Measurements from ENCODE around the gene CST6.

The CST6 gene

GRCh38 chr11:66015454-66015881, 3.7 kb downstream of the CST6 start:
- TF ChIP-seq GATA3 (IDR thresholded peaks at IDR 0.05; ENCODE audit: low read depth, low read length) (no peak), GATA2 (IDR thresholded peaks at IDR 0.05; ENCODE audit: low read depth, low read length) (no peak)

GRCh38 chr11:66015936-66016792, 4.4 kb downstream of the CST6 start:
- TF ChIP-seq GATA2 (IDR thresholded peaks at IDR 0.05; ENCODE audit: low read depth, low read length): no peak
- TF ChIP-seq GATA3 (IDR thresholded peaks at IDR 0.05; ENCODE audit: low read depth, low read length): no peak

GRCh38 chr11:66016793-66017177, 5.0 kb downstream of the CST6 start:
- TF ChIP-seq GATA3 (IDR thresholded peaks at IDR 0.05; ENCODE audit: low read depth, low read length) (no peak), GATA2 (IDR thresholded peaks at IDR 0.05; ENCODE audit: low read depth, low read length) (no peak)

- TF ChIP-seq GATA2 (IDR thresholded peaks at IDR 0.05; ENCODE audit: low read depth, low read length) (no peak), GATA3 (IDR thresholded peaks at IDR 0.05; ENCODE audit: low read depth, low read length) (no peak)
These were observed 5.5 kb downstream of the CST6 start for GRCh38 chr11:66017321-66017720.

- TF ChIP-seq GATA3 (IDR thresholded peaks at IDR 0.05; ENCODE audit: low read depth, low read length): no peak
- TF ChIP-seq GATA2 (IDR thresholded peaks at IDR 0.05; ENCODE audit: low read depth, low read length): no peak
These were observed 8.4 kb downstream of the CST6 start for GRCh38 chr11:66020212-66020611.

- TF ChIP-seq GATA2 (IDR thresholded peaks at IDR 0.05; ENCODE audit: low read depth, low read length) (no peak), GATA3 (IDR thresholded peaks at IDR 0.05; ENCODE audit: low read depth, low read length) (no peak)
These were observed 9.0 kb downstream of the CST6 start for GRCh38 chr11:66020618-66021357.

GRCh38 chr11:66022401-66023185, 10.8 kb downstream of the CST6 start:
- no peak for TF ChIP-seq GATA2 (IDR thresholded peaks at IDR 0.05; ENCODE audit: low read depth, low read length)
- no peak for TF ChIP-seq GATA3 (IDR thresholded peaks at IDR 0.05; ENCODE audit: low read depth, low read length)

- no peak for TF ChIP-seq GATA2 (IDR thresholded peaks at IDR 0.05; ENCODE audit: low read depth, low read length)
- no peak for TF ChIP-seq GATA3 (IDR thresholded peaks at IDR 0.05; ENCODE audit: low read depth, low read length)
These were observed 14.3 kb downstream of the CST6 start, which contains the start of gene CATSPER1 for GRCh38 chr11:66026017-66026529. CATSPER1 (minus strand) TSS chr11:66026479; CDS start chr11:66026379, 100 bp downstream.

- TF ChIP-seq GATA3 (IDR thresholded peaks at IDR 0.05; ENCODE audit: low read depth, low read length): no peak
- TF ChIP-seq GATA2 (IDR thresholded peaks at IDR 0.05; ENCODE audit: low read depth, low read length): no peak
These were observed 21.3 kb downstream of the CST6 start for GRCh38 chr11:66032957-66033735.

GRCh38 chr11:66035653-66036333, 24.0 kb downstream of the CST6 start:
- no peak for TF ChIP-seq GATA2 (IDR thresholded peaks at IDR 0.05; ENCODE audit: low read depth, low read length)
- TF ChIP-seq GATA3 (IDR thresholded peaks at IDR 0.05; ENCODE audit: low read depth, low read length): no peak

GRCh38 chr11:66036334-66036710, 24.5 kb downstream of the CST6 start:
- TF ChIP-seq GATA2 (IDR thresholded peaks at IDR 0.05; ENCODE audit: low read depth, low read length) (no peak), GATA3 (IDR thresholded peaks at IDR 0.05; ENCODE audit: low read depth, low read length) (no peak)

GRCh38 chr11:66037327-66037726, 25.5 kb downstream of the CST6 start:
- TF ChIP-seq GATA3 (IDR thresholded peaks at IDR 0.05; ENCODE audit: low read depth, low read length): no peak
- TF ChIP-seq GATA2 (IDR thresholded peaks at IDR 0.05; ENCODE audit: low read depth, low read length): no peak

- TF ChIP-seq GATA3 (IDR thresholded peaks at IDR 0.05; ENCODE audit: low read depth, low read length) (no peak), GATA2 (IDR thresholded peaks at IDR 0.05; ENCODE audit: low read depth, low read length) (no peak)
These were observed 28.0 kb downstream of the CST6 start for GRCh38 chr11:66039765-66040164.
